ENCODE results near the gene GLMN. TPM values are rescaled to one million over a fixed set of nuclear protein-coding genes. Genes with fewer than 3 reads are reported as not detected.
"Not testable (repeated sequence)": the region's sequence is repeated elsewhere in the genome, so short reads cannot be mapped to it uniquely, and the experiment has no call there.

The GLMN gene
- total RNA-seq, 1 donor from 2014 or later: 42.6 TPM

DNA sequence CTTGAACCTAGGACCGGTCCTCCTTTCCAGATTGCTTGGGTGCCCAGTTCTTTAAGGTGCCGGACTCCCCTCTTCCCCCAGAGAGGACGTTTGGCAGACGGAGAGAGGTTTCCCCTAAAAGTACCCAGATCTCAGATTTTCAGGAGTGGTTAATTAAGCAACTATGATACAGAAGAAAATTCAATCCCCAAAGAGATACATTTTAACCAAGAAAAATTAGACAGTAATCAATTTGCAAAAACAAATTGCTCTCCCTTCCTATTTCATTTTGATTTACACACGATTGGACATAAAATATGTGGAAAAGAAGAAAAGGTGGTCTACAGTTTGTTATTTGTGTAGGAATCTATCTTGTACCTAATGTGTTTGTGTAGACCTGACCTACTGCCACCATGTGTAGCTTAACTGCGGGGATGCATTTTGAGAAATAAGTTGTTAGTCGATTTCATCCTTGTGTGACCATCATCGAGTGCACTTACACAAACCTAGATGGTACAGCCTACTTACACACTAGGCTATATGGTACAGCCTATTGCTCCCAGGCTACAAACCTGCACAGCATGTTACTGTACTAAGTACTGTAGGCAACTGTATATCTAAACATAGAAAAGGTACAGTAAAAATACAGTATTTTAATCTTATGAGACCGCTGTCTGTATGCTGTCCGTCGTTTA, 827 bp upstream of the GLMN start:
- no peak for DNase-seq

DNA sequence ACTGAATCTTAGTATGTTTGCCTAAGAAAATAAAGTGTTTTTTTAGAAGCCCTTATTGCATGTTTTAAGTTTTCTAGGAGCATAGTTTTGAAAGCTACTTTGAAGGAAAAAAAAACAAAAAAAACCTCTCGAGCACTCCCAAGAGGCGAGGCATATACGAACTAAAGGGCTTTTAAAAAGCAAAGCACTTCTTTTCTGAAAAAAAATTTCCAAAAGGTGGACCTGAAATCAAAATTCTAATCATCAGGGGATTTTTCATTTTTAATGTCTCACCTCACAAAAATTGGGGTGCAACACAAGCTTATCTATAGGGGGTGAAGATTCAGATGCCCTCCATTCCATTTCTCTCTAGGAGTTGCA, 594 bp downstream of the GLMN start:
- DNase-seq: no peak

DNA sequence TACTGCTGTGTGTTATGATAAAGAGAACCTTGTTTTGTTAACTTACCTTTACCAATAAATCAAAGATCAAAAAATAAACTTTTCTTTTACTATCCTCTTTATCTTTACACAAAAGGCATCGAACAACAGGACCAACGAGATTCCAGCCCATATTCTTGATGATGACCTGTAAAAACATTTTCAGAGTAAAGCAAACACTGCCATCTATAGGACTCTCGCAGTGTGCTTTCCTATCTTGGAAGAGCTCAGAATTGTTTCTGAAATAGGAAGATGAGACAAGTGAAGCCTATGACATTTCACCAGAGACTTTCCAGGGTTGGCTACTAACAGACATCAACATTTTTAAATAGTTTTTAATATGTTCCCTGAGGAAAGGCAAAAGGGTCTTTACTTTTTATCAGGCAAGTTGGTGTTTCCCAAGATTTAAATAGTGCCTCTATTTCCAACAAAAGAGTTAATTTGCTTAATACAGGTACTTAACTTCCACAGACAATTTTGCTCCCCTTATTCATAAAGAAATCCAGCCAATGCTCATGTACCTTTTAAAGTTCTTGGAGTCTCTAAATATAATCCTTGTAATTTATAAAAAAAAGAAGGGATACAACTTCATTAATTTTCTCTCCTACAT, 7.3 kb downstream of the GLMN start:
- DNase-seq: no peak

DNA sequence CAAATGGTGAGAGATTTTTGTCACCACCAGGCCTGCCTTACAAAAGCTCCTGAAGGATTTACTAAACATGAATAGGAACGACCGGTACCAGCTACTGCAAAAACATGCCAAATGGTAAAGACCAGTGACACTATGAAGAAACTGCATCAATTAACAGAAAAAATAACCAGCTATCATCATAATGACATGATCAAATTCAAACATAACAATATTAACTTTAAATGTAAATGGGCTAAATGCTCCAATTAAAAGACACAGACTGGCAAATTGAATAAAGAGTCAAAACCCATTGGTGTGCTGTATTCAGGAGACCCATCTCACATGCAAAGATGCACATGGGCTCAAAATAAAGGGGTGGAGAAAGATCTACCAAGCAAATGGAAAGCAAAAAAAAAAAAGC, 17.4 kb downstream of the GLMN start:
- DNase-seq: not testable (repeated sequence)

- not testable (repeated sequence) for DNase-seq
These were observed 19.0 kb downstream of the GLMN start for GRCh38 chr1:92279781-92280180.

DNA sequence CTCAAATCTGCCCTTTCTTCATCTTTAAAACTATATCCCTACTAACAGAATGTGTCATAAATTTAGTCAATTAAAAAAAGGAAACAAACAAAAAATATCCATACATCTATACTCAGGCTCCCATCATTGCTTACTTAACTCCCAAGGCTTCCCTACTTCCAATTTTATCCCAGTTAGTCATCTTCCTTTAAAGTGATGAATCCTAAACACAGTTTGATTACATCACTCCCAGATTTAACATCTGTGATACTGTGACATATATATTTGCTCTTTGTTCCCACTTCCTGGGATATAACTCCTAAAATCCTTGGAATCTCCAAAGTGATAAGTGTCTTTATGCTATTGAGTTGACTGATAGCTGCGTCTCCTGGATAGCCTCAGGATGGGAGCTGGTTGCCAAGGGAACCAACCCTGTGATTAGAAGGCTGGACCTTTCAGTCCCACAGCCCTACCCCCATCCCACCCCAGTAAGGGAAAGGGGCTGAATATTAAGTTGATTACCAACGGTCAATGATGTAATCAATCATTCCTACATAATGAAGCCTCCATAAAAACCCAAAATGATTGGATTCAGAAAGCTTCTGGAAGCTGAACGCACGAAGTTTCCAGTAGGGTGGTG, 21.6 kb downstream of the GLMN start:
- no peak for DNase-seq

DNA sequence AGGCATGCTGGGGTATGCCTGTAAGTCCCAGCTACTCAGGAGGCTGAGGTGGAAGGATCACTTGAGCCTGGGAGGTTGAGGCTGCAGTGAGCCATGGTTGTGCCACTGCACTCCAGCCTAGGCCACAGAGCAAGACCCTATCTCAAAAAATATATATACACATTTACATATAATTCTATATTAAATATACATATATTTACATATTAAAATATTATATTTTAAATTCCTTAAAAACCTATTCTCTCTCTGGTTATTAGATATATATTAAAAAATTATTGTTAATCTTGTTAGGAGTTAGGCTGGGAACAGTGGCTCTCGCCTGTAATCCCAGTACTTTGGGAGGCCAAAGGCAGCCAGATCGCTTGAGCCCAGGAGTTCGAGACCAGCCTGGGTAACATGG, 22.7 kb downstream of the GLMN start:
- no peak for DNase-seq

GRCh38 chr1:92274939-92275338, 23.8 kb downstream of the GLMN start:
- DNase-seq: no peak

GRCh38 chr1:92273039-92273438, 25.7 kb downstream of the GLMN start:
- DNase-seq: no peak

GRCh38 chr1:92262516-92262915, 36.3 kb downstream of the GLMN start:
- no peak for DNase-seq

- no peak for DNase-seq
These were observed 39.4 kb downstream of the GLMN start for GRCh38 chr1:92259350-92259749.

- DNase-seq: not testable (repeated sequence)
These were observed 44.1 kb downstream of the GLMN start for GRCh38 chr1:92254714-92255113.

- DNase-seq: no peak
These were observed 54.4 kb downstream of the GLMN start for GRCh38 chr1:92244376-92244775.

DNA sequence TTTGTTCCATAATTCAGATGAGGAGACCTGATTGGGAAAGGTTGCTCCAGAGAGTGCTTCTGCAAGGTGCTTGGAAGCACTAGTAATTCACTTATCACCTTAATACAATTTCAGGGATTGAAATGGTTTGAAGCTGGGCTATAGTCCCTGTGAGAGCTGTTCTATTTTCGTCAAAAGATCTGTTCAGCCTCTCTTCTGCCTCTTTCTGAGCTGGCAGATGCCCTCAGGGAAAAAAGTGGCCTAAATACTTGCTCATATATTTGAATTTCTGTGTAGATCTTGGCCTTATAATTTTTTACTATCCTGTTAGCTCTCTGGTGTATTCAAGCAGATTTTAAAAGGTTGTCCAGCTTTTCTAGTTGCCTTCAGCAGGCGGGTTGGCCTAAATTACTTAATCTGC, 58.8 kb downstream of the GLMN start:
- no peak for DNase-seq

GRCh38 chr1:92230736-92231135, 68.1 kb downstream of the GLMN start:
- no peak for DNase-seq

DNA sequence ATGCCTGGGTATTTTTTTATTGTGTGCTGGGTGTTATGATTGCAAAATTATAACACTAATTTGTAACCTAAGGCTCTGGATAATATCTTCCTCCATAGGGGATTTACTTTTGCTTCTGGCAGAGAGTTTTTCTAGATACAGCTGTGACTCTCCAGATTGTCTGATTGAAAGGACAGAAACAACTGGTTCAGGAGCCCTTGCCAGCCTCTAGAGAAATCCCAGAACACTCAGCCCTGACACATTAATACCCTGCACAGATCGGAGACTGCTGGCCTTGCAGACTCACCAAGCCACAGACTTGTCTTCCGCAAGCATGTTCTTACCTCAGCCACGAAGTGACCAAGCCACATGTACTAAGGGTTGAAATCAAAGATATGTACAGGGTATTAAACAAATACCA, 70.4 kb downstream of the GLMN start:
- no peak for DNase-seq

DNA sequence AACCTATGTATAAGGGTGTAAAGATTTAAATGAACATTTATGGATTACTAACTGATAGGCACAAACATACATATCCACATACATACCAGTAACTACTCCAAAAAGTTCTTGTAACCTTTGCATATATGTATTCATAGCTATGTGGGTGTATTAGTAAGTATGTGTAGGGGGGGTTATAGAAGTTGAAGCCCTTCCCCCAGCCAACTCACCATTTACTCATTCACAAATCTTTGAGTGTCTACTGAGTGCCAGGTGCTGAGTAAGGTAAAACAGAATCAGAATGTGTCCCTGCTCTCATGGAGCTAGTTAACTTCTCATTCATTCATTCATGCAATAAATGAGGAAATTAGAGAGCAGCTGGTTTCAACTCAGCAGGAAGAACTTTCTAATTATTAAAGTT, 79.8 kb downstream of the GLMN start:
- DNase-seq: no peak

DNA sequence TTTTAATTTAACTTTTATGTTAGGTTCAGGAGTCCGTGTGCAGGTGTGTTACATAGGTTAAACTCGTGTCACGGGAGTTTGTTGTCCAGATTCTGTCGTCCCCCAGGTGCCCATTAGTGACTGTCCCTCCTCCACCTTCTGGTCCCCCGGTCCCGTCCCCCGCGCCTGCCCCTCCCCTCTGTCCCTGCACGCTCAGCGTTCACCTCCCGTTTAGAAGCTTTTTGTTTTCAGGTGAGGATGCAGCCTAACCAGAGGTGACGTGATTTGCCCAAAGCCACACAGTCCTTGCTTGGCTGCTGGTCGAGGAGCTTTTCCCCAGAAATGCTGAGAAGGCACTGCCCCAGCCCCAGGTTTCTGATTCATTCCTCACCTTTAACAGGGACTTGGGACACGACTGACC, 80.2 kb downstream of the GLMN start:
- no peak for DNase-seq

DNA sequence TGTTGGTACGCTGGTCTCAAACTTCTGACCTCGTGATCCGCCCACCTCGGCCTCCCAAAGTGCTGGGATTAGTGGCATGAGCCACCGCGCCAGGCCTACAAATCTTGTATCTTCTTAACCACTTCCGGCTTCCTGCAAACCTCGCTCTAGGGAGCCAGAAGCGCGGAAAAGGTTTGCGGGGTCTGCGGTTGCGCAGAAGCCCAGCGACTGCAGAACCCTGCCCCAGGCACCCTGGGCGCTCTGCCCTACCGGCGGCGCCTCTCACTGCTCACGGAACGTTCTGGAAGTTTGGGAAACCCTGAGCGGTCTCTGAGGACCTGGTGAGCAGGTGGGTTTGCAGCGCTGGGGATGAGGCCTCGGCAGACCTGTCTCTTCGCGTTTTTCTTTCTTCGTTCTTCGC, 81.1 kb downstream of the GLMN start, which contains the start of gene C1orf146:
TSS of gene C1orf146 (plus strand) at position 195 of the 400 bp plus-strand sequence. CDS start 13,506 bp downstream, outside the sequence.
- DNase-seq: no peak

DNA sequence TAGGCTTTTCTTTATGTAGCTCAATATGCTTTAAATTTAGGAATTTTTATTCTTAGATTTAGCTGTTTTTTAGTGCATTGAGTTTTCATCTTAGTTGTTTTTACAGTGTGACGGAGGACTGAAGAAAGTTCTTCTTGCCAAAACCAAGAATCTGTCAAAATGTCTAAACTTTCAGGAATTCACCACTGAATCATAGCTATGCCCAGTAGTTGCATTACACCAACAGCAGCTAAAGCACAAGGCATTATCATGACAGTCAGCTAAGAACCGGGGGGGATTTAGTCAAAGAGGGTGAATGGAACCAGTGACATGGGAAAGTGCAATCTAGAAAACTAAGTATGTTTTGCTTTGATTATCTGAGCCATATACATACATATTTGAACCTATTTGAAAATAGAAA, 87.6 kb downstream of the GLMN start:
- DNase-seq: no peak

GRCh38 chr1:92210701-92211100, 88.1 kb downstream of the GLMN start:
- DNase-seq: no peak

DNA sequence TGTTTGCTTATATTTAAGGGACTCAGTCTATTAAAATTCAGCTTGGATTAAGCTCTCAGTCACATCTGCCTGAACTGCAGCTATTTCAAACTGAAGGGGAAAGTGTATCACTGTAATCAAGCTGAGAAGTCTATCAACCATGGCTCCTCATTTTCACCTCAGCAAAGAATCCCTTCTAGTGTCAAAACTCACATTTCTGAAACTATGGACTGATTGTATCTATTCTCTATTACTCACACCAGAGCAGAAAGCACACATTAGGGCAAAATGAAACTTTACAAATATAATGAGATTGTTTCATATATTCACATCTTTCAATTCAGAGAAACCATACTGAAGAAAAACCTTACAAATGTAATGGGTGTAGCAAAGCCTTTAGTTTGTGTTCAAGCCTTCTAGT, 95.7 kb downstream of the GLMN start:
- no peak for DNase-seq

GRCh38 chr1:92201973-92202372, 96.8 kb downstream of the GLMN start:
- DNase-seq: no peak
